ENCODE measurements around the gene FZD2.

FZD2 gene

GRCh38 chr17:44522883-44523671 is 34.2 kb upstream of the FZD2 start:
- no peak overlapping the region for H3K4me2 ChIP-seq (ENCODE audit: low read length, poor library complexity, severe bottlenecking)
- peak; percentile 58 for DNase-seq
- H3K4me3 ChIP-seq (ENCODE audit: insufficient read depth in 1 of 2, low read depth in 1 of 2, low read length in 2 of 2): no peak overlapping the region
- H3K9ac ChIP-seq (ENCODE audit: low read length): peak overlapping the region; percentile 30
- no peak overlapping the region for H3K14ac ChIP-seq (ENCODE audit: low read length in 2 of 2)
- peaks cover 5% of the 10 kb centered on the region for H3K4me1 ChIP-seq (ENCODE audit: control insufficient read depth, insufficient read depth, low read depth, low read length)
- no peak overlapping the region for H2BK15ac ChIP-seq (ENCODE audit: low read depth, poor library complexity, severe bottlenecking)
- H2AK5ac ChIP-seq (ENCODE audit: low read length, severe bottlenecking): no peak overlapping the region
- no peak overlapping the region for H3K23ac ChIP-seq (ENCODE audit: low read length in 2 of 2)
- peaks cover 4% of the 10 kb centered on the region for H3K9me3 ChIP-seq (ENCODE audit: control insufficient read depth, low read length)
- no peaks in the 10 kb centered on the region for H3K36me3 ChIP-seq (ENCODE audit: control insufficient read depth in 1 of 2, insufficient read depth in 2 of 2, low read depth in 1 of 2, low read length in 2 of 2)
- no peak overlapping the region for H4K91ac ChIP-seq (ENCODE audit: low read length)
- no peak overlapping the region for H3K18ac ChIP-seq (ENCODE audit: low read depth in 1 of 2, low read length in 2 of 2)
- no peaks in the 10 kb centered on the region for H3K27me3 ChIP-seq (ENCODE audit: control insufficient read depth in 1 of 2, insufficient read depth in 1 of 2, low read length in 2 of 2)
- no peak overlapping the region for H3K27ac ChIP-seq (ENCODE audit: low read length, poor library complexity, severe bottlenecking)
- 66% methylated on average over 12 of the region's 14 CpGs for WGBS
- no peak overlapping the region for H2BK5ac ChIP-seq (ENCODE audit: low read depth, low read length, poor library complexity, severe bottlenecking)
- H3K4ac ChIP-seq (ENCODE audit: low read depth in 1 of 2, low read length in 2 of 2): no peak overlapping the region
- H2BK120ac ChIP-seq (ENCODE audit: low read depth, low read length): no peak overlapping the region
- no peaks in the 10 kb centered on the region for H3K79me1 ChIP-seq (replicated peaks; ENCODE audit: low read length, poor library complexity, severe bottlenecking)
- no peak overlapping the region for H2BK12ac ChIP-seq (ENCODE audit: low read length in 2 of 2)
- peak overlapping the region; percentile 24 for H2AFZ ChIP-seq (ENCODE audit: low read depth, low read length)
- H4K8ac ChIP-seq (ENCODE audit: low read length): no peak overlapping the region

- H3K4me3 ChIP-seq (ENCODE audit: insufficient read depth in 1 of 2, low read depth in 1 of 2, low read length in 2 of 2): no peak overlapping the region
- no peak overlapping the region for H3K4ac ChIP-seq (ENCODE audit: low read depth in 1 of 2, low read length in 2 of 2)
These were observed 33.7 kb upstream of the FZD2 start for GRCh38 chr17:44523672-44523972.

GRCh38 chr17:44527102-44527501 is 30.2 kb upstream of the FZD2 start:
- WGBS: no CpG with 5 or more reads among the region's 1 CpG
- Histone ChIP-seq H3K27ac (ENCODE audit: low read length, poor library complexity, severe bottlenecking) (no peak overlapping the region), H2BK12ac (ENCODE audit: low read length in 2 of 2) (no peak overlapping the region), H3K79me1 (replicated peaks; ENCODE audit: low read length, poor library complexity, severe bottlenecking) (peaks cover 1% of the 10 kb centered on the region), H4K91ac (ENCODE audit: low read length) (no peak overlapping the region), H2BK120ac (ENCODE audit: low read depth, low read length) (no peak overlapping the region), H3K4ac (ENCODE audit: low read depth in 1 of 2, low read length in 2 of 2) (no peak overlapping the region), H3K14ac (ENCODE audit: low read length in 2 of 2) (no peak overlapping the region), H2AFZ (ENCODE audit: low read depth, low read length) (no peak overlapping the region), H3K23ac (ENCODE audit: low read length in 2 of 2) (no peak overlapping the region), H3K4me1 (ENCODE audit: control insufficient read depth, insufficient read depth, low read depth, low read length) (peaks cover 2% of the 10 kb centered on the region), H3K4me2 (ENCODE audit: low read length, poor library complexity, severe bottlenecking) (no peak overlapping the region), H2BK15ac (ENCODE audit: low read depth, poor library complexity, severe bottlenecking) (no peak overlapping the region), H2BK5ac (ENCODE audit: low read depth, low read length, poor library complexity, severe bottlenecking) (no peak overlapping the region), H4K8ac (ENCODE audit: low read length) (no peak overlapping the region), H3K18ac (ENCODE audit: low read depth in 1 of 2, low read length in 2 of 2) (no peak overlapping the region), H3K36me3 (ENCODE audit: control insufficient read depth in 1 of 2, insufficient read depth in 2 of 2, low read depth in 1 of 2, low read length in 2 of 2) (no peaks in the 10 kb centered on the region), H3K9me3 (ENCODE audit: control insufficient read depth, low read length) (peaks cover 4% of the 10 kb centered on the region), H3K27me3 (ENCODE audit: control insufficient read depth in 1 of 2, insufficient read depth in 1 of 2, low read length in 2 of 2) (peaks cover 0 to 10% of the 10 kb centered on the region in 2 experiments), H3K9ac (ENCODE audit: low read length) (no peak overlapping the region), H3K4me3 (ENCODE audit: insufficient read depth in 1 of 2, low read depth in 1 of 2, low read length in 2 of 2) (no peak overlapping the region), H2AK5ac (ENCODE audit: low read length, severe bottlenecking) (no peak overlapping the region)
- DNase-seq: no peak

More at GRCh38 chr17:44523672-44523972, 33.7 kb upstream of the FZD2 start:
- H4K8ac ChIP-seq (ENCODE audit: low read length): no peak overlapping the region
- peaks cover under 1% of the 10 kb centered on the region for H3K4me1 ChIP-seq (ENCODE audit: control insufficient read depth, insufficient read depth, low read depth, low read length)
- H3K23ac ChIP-seq (ENCODE audit: low read length in 2 of 2): no peak overlapping the region
- no peak overlapping the region for H2AK5ac ChIP-seq (ENCODE audit: low read length, severe bottlenecking)
- H2BK15ac ChIP-seq (ENCODE audit: low read depth, poor library complexity, severe bottlenecking): no peak overlapping the region
- H3K14ac ChIP-seq (ENCODE audit: low read length in 2 of 2): no peak overlapping the region
- H3K27ac ChIP-seq (ENCODE audit: low read length, poor library complexity, severe bottlenecking): no peak overlapping the region
- DNase-seq: no peak
- no peaks in the 10 kb centered on the region for H3K79me1 ChIP-seq (replicated peaks; ENCODE audit: low read length, poor library complexity, severe bottlenecking)
- H3K36me3 ChIP-seq (ENCODE audit: control insufficient read depth in 1 of 2, insufficient read depth in 2 of 2, low read depth in 1 of 2, low read length in 2 of 2): no peaks in the 10 kb centered on the region
- 62% methylated on average over 3 of the region's 3 CpGs for WGBS
- no peak overlapping the region for H2BK120ac ChIP-seq (ENCODE audit: low read depth, low read length)
- peak overlapping the region; percentile 24 for H2AFZ ChIP-seq (ENCODE audit: low read depth, low read length)
- no peak overlapping the region for H3K4me2 ChIP-seq (ENCODE audit: low read length, poor library complexity, severe bottlenecking)
- H4K91ac ChIP-seq (ENCODE audit: low read length): no peak overlapping the region
- H2BK12ac ChIP-seq (ENCODE audit: low read length in 2 of 2): no peak overlapping the region
- H3K18ac ChIP-seq (ENCODE audit: low read depth in 1 of 2, low read length in 2 of 2): no peak overlapping the region
- peak overlapping the region; percentile 30 for H3K9ac ChIP-seq (ENCODE audit: low read length)
- no peaks in the 10 kb centered on the region for H3K27me3 ChIP-seq (ENCODE audit: control insufficient read depth in 1 of 2, insufficient read depth in 1 of 2, low read length in 2 of 2)
- H2BK5ac ChIP-seq (ENCODE audit: low read depth, low read length, poor library complexity, severe bottlenecking): no peak overlapping the region
- H3K9me3 ChIP-seq (ENCODE audit: control insufficient read depth, low read length): peaks cover 4% of the 10 kb centered on the region

- Histone ChIP-seq H2BK15ac (ENCODE audit: low read depth, poor library complexity, severe bottlenecking) (no peak overlapping the region), H3K23ac (ENCODE audit: low read length in 2 of 2) (no peak overlapping the region), H4K8ac (ENCODE audit: low read length) (no peak overlapping the region), H3K27me3 (ENCODE audit: control insufficient read depth in 1 of 2, insufficient read depth in 1 of 2, low read length in 2 of 2) (peaks cover 0 to 10% of the 10 kb centered on the region in 2 experiments), H3K4me1 (ENCODE audit: control insufficient read depth, insufficient read depth, low read depth, low read length) (peaks cover 3% of the 10 kb centered on the region), H3K4me3 (ENCODE audit: insufficient read depth in 1 of 2, low read depth in 1 of 2, low read length in 2 of 2) (no peak overlapping the region), H3K4me2 (ENCODE audit: low read length, poor library complexity, severe bottlenecking) (no peak overlapping the region), H3K9ac (ENCODE audit: low read length) (no peak overlapping the region), H2AFZ (ENCODE audit: low read depth, low read length) (no peak overlapping the region), H2BK5ac (ENCODE audit: low read depth, low read length, poor library complexity, severe bottlenecking) (no peak overlapping the region), H3K79me1 (replicated peaks; ENCODE audit: low read length, poor library complexity, severe bottlenecking) (peaks cover 3% of the 10 kb centered on the region), H3K36me3 (ENCODE audit: control insufficient read depth in 1 of 2, insufficient read depth in 2 of 2, low read depth in 1 of 2, low read length in 2 of 2) (no peaks in the 10 kb centered on the region), H2BK12ac (ENCODE audit: low read length in 2 of 2) (no peak overlapping the region), H3K4ac (ENCODE audit: low read depth in 1 of 2, low read length in 2 of 2) (no peak overlapping the region), H3K9me3 (ENCODE audit: control insufficient read depth, low read length) (peaks cover 4% of the 10 kb centered on the region), H2AK5ac (ENCODE audit: low read length, severe bottlenecking) (no peak overlapping the region), H3K18ac (ENCODE audit: low read depth in 1 of 2, low read length in 2 of 2) (no peak overlapping the region), H3K27ac (ENCODE audit: low read length, poor library complexity, severe bottlenecking) (no peak overlapping the region), H4K91ac (ENCODE audit: low read length) (no peak overlapping the region), H2BK120ac (ENCODE audit: low read depth, low read length) (no peak overlapping the region), H3K14ac (ENCODE audit: low read length in 2 of 2) (no peak overlapping the region)
- WGBS: 98% methylated on average over 28 of the region's 28 CpGs
- DNase-seq: no peak
These were observed 29.3 kb upstream of the FZD2 start for GRCh38 chr17:44527954-44528353.
